Fibroblast of skin of scalp (primary cell): Measurements from ENCODE around the gene CNDP1.
"Not testable (repeated sequence)": the region's sequence is repeated elsewhere in the genome, so short reads cannot be mapped to it uniquely, and the experiment has no call there.

Experiments
- DNase-seq: peaks from one replicate; pipeline ENCODE4 v3.0.0-alpha.2; 2013

CNDP1 gene

DNA sequence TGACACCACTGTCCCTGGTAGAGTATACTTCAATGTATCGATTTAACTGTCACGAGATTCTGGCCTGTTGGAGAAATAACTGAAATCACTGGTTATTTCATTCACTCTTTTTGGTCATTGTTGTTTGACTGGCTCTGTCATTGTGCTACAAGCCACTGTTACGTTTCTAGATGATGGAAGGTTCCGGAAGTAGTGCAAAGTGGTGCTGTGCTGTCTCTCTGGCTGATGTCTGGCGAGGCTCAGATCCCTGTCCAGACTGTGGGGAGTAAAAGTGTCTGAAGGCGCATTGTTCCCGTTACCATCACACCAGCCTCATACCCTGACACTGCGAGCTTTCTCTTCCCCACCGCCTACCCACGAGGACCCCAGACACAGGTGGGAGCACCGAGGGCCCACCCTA is 11.7 kb downstream of the CNDP1 start:
- no peak for DNase-seq

DNA sequence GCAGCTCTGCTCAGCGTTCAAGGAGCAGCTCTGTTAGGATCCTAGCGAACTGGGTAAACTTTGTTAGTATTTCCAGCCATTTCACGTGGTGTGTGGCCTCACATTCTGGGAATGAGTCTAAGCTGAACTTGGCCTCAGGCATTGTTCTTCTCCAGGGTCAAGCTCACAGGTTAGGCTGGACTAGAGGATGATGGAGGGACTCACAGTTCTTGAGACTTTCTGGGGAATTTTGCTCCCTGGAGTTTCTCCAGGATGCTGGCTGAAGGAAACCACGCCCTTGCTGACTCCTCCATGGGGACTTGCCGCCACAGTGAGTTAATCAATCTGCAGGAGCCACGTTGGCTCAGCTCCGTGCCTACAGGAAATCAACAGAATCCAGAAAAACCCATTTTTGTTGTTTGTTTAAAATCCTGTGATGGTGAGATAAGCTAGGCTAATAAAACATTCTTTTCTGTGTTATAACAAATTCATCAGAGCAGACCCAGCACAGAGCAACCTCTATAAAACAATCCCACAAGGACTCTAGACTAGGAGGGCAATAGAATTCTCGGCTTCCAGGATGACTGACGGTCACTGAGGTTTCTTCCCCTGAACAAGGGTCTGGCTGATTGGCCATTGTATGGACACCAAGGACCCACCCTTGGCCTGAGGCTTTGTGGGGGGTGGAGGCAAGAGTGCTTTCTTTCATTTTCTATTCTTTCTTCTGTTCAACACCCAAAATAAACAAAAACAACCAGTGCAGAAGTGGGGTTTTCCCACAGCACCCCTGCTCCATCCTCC is 12.6 kb downstream of the CNDP1 start:
- DNase-seq: peak; percentile 50

DNA sequence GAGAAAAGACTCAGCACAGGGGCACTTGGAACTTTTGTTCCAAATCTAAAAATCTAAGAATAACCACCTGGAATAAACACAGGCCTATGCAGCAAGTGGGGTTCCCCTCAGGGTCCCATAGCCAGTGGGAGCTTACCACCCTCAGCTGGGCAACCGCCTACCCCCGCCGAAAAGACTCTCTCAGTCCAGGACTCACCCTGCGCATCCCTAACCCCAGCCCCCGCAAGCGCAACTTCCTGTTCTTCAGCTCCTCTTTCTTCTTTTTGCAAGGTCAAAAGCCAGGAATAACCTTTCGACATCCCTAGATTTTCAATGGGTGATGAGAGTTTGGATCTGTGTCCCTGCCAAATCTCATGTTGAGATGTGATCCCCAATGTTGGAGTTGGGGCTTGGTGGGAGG is 13.6 kb downstream of the CNDP1 start:
- no peak for DNase-seq

DNA sequence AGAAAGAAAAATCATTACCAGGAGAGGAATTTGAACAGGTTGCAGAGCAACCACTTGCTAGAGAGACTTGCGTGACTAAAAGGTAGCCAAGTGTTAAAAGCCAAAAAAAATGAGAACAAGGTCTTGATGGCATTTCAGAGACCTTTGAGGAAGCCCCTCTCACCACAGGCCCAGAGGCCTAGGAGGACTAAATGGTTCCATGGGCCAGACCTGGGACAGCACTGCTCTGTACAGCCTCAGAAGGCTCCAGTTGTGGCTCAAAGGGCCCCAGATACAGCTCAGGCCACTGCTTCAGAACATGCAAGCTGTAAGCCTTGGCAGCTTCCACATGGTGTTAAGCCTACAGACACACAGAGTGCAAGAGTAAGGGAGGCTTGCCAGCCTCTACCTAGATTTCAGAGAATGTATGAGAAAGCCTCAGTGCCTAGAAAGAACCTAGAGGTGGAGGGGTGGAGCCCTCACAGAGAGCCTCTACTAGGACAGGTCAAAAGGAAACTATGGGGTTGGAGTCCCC is 15.3 kb downstream of the CNDP1 start:
- no peak for DNase-seq

DNA sequence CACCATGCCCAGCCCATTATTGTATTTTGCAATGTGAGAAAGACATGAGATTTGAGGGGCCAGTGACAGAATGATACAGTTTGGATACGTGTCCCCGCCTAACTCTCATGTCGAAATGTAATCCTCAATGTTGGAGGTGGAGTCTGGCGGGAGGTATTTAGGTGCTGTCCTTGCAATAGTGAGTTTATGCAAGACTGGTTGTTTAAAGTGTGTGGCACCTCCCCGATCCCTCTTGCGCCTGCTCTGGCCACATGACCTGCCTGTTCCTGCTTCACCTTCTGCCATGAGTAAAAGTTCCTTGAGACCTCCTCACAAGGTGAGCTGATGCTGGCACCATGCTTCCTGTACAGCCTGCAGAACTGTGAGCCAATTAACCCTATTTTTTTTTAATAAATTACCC is 16.6 kb downstream of the CNDP1 start:
- DNase-seq: no peak

DNA sequence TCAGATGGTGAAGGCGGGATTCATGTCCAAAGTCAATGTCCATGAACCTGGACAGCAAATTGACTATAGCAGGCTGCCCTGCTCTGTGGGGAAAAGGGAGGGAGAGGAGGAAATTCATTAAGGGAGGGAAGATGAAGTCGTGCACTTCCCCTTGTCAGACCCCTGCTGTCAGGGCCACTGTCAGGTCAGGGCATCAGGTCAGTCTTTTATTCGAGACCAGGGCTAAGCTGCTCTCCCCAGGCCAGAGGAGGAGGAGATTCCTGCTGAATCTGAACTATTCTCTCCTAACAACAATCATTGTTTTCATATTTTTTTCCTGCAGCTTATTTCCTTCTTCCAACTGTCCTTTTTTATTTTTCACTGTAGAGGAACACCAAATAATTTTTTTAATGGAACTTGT is 17.2 kb downstream of the CNDP1 start:
- no peak for DNase-seq

DNA sequence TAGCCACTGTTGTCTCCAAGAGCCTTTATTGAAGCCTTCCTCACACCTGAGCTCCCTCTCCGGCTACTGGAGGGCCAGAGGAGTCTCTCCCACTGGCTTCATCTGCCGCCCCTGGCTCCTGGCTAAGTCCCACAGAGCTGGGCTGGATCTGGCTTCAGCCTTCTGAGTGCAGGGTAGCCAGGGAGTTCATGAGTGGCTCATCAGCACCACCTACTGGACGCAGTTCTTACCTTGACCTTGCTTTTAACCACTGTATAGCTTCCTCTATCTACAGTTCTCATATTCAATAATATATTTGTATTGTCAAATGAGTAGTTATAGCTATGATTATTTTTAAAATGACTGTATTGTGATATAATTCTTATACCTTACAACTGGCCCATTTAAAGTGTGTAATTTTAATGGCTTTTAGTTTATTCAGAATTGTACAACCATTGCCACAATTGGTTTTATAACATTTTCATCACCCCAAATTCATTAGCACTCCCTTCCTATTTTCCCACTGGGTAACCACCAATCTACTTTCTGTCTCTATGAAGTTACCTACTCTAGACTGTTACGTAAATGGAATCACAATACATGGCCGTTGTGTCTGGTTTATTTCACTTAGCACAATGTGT is 17.7 kb downstream of the CNDP1 start:
- peak; percentile 77 for DNase-seq

DNA sequence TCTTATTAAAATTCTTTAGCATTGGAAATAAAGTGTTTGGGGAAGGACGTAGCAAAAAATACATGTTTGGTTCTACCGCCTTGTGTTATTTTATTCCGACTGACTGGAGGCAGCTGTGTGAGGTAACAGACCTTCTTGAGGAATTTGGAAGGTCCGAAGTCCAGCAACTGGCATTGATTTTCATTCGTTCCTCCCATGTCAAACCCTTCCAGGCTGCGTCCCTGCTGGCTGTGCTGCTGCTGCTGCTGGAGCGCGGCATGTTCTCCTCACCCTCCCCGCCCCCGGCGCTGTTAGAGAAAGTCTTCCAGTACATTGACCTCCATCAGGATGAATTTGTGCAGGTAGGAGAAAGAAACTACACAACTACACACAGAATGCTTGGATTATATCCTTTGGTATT is 21.8 kb downstream of the CNDP1 start:
- DNase-seq: no peak

DNA sequence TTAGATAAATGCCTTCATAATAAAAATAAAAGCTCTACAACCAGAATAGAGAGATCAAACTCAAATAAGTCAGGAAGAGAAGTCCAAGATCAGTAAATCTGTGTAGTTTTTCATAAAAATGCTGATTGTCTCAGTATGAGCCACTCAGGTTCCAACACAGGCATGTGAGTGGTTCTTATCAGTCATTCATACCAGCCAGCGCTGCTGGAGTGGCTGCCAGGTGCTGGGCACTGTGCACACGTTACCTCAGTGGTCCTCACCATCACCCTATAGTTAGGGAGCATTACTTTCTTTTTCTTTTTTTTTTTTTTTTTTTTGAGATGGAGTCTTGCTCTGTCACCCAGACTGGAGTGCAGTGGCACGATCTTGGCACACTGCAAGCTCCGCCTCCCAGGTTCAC is 23.8 kb downstream of the CNDP1 start:
- DNase-seq: no peak

DNA sequence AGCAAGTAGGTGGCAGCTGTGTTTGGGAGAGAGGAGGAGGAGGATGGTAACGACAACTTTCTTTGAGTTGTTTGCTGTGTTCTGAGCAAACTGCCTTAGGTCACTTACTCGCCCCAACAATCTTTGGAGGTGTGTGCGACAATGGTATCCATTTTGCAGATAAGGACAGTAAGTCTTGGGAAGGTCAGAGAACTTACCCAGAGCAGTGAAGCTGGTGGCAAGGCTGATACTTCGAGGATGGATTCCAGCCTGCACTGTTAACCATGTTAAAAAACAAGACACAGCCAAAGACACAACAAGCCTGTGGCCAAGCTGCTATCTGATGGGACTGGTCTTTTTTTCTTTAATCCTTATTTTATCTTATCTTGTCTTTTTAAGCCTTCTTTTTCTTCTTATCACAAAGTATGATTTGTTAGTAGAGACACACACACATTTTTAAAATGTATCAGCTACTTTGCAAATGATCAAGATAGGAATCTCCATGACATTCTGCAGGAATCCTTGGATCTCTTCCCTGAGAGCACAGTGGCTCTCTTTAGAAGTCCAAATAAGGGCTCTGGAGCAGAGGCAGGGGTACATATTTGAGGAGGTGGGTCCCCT is 27.9 kb downstream of the CNDP1 start:
- no peak for DNase-seq

DNA sequence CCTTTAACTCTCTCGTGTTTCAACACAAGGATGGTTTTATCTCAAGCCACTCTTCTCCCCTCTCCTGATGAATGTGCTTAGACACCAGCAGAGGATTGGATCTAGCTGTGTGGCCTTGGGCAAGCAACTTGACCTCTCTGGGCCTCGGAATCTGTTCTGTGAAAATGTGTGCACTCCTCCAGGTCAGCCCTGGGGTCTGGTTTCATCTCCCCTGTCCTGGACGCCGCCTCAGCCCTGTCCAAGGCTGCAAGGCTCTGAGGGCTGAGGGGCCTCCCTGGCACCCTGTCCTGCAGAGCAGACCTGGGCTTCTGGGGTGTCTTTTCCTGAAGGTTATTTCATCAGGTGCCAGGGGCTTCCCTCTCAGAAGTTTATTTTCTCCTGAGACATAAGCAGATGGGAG is 28.5 kb downstream of the CNDP1 start:
- no peak for DNase-seq

DNA sequence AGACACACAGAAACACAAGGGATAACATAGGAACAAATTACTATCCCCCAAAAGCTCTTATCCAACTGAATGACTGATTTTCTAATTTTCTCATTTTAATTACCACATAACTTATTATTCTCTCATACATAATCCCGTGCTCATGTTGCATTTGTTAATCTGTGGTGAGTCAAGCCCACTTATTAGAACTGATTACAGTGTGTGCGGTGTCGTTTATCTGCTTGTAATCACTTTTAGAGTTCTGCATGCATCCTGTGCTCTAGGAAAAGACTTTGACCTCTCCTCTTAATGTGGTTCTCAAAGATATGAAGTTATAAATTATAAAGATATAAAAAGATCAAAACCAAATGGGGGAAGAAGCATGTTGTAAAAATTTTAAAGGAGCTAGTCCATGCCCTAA is 29.7 kb downstream of the CNDP1 start:
- DNase-seq: no peak

DNA sequence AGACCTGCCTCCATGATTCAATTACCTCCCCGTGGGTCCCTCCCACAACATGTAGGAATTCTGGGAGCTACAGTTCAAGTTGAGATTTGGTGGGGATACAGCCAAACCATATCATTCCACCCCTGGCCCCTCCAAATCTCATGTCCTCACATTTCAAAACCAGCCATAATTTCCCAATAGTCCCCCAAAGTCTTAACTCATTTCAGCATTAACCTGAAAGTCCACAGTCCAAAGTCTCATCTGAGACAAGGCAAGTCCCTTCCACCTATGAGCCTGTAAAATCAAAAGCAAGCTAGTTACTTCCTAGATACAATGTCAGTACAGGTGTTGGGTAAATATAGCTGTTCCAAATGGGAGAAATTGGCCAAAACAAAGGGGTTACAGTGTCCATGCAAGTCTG is 30.9 kb downstream of the CNDP1 start:
- not testable (repeated sequence) for DNase-seq

DNA sequence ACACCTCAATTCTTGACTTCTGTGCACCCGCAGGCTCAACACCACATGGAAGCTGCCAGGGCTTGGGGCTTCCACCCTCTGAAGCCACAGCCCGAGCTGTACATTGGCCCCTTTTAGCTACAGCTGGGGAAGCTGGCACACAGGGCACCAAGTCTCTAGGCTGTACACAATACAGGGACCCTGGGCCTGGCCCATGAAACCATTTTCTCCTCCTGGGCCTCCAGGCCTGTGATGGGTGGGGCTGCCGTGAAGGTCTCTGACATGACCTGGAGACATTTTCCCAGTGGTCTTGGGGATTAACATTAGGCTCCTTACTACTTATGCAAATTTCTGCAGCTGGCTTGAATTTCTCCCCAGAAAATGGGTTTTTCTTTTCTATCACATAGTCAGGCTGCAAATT is 31.7 kb downstream of the CNDP1 start:
- DNase-seq: not testable (repeated sequence)

DNA sequence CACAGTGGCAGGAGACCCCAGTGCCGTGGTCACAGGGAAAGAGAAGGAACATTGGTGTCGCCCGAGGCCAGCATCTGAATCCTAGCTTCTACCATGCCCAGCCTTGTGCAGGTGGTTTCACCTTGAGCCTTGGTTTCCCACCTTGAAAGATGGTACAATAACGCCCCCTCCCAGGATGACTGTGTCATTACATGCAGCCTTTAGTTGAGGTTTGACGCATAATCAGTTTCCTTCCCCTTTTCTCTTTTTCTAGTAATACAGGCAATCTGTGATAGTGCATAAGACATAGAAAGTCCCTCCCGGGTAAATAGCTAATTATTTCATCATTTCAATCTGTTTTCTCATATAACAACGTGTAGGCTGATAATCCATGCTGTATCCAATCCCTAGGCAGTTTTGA is 33.5 kb downstream of the CNDP1 start:
- no peak for DNase-seq

DNA sequence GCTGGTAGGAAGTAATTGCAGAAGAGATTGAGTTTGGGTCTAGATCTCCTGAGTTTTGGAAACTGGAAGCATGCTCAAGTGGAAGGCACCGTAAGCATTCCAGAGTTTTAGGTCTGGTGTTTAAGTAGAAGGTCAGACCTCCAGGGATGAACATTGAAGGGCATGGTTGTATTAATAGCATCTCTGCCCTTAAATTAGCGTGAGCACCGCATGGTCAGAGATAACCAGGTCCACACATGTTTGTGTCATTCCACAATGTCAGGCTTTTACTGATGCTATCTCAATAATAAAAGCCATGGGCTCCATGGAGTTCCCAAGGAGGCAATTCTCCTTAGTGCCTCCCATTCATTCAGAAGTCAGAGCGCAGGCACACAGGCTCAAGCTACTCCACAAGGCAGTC is 35.1 kb downstream of the CNDP1 start:
- no peak for DNase-seq

DNA sequence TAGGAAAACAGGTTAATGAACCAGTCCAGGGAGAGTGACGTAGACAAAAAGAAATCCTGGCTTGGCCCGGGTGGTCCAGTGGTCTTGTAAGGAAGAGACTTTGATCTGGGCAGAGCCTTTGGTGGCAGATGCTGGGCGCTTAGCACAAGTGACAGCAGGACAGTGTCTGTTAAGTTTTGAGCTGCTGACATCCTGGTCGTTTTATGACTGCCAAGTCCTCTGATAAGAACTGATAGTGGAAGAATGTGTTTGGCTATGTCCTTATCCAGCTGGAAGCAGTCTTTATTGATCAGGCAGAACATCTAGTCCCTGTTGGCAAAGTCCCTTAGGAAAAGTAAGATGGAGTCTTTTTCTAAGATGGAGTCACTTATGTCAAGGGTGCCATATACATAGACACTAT is 36.0 kb downstream of the CNDP1 start:
- DNase-seq: no peak

DNA sequence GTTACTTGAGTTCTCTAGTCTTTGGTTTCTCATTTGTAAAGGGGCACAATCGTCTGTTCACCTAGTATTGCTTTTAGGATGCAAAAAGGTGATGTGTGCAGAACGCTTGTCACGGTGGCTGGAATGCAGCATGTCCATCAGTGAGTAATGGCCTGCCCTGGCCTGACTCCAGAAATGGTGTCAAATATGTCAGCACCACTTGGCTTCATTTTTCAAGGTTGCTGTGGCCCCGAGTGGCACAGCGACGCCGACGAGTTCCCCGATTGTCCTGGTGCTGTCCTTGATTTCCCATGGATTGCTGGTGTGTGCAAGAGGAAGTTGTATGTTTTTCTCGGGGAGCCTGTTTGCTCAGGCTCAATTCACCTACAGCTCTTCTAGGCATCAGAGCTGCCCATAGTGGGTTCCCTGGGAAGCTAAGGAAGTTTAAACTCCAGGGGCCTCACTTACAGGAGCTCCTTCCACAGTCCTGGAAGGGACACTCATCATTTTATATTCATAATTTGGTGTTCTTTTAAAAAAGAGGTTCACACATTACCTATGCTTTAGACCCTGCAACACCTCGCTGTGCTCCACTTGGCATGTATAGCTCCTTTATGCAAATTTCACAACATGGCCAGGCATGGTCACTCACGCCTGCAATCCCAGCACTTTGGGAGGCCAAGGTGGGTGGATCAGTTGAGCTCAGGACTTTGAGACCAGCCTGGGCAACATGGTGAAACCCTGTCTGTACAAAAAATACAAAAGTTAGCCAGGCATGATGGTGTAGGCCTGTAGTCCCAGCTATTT is 37.8 kb downstream of the CNDP1 start:
- no peak for DNase-seq

DNA sequence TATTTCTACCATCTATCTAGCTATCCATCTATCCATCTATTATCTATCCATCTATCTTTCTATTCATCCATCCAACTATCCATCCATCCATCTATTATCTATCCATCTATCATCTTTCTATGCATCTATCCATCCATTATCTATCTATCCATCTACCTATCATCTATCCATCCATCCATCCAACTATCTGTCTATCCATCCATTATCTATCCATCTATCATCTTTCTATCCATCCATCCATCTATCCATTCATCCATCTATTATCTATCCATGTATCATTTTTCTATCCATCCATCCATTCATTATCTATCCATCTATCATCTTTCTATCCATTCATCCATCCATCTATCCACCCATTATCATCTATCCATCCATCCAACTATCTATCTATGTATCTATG is 38.8 kb downstream of the CNDP1 start:
- DNase-seq: no peak

DNA sequence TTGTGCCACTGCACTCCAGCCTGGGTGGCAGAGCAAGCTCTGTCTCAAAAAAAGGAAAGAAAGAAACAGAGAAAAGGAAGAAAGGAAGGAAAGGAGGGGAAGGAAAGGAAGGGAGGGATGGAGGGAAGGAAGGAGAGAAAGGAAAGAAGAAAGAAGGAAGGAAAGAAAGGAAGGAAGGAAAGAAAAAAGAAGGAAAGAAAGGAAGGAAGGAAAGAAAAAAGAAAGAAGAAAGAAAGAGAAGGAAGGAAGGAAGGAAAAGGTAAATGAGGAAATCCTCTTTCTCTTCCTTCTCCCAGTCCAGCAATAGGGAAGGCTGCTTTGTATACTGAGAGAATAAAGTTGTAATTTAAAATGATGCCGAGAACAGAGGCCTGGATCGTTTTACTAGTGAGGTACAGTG is 40.6 kb downstream of the CNDP1 start:
- no peak for DNase-seq

DNA sequence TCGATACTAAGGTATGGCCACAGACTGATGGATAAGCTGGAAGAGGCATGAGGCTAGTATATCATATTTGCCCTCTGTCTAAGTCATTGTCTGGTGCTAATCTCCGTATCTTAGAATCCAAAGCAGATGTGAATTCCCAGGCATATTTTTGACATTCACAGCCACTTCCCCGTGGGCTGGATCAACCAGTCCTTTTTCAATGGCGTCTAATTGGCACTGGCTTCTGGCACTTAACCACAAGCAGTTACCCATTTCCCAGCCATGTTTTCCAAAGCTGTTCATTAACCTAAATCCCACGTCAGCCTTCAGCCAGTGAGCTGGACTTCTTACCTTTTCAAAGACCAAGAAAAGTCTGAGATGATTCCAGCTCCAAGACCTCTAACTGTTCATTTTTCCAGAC is 42.7 kb downstream of the CNDP1 start:
- DNase-seq: no peak

DNA sequence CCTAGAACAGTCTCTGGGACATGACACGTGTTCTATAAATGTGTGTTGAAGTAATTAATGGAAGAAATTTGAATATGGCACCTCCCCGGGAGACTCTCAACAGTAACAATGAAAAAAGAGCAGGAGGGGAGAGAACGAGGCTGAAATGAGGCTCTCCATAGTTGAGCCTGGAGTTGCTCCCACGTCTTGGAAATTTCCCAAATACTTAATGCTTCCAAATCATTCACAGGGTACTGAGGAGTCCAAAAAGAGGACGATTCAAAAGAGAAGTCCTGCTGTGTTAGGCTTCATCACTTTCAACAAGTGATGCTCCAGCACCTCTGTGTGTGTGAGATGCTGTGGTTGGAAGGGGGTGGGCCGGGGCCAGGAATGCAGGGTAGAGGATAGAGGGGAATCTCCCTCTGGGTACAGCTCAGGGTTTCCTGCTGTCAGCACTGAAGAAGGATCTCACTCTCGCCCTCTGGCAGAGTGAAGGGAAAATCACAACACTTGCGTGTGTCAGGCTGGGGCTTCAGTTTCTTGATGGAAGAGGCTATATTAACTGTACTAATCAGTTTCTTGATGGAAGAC is 45.3 kb downstream of the CNDP1 start:
- peak; percentile 20 for DNase-seq

DNA sequence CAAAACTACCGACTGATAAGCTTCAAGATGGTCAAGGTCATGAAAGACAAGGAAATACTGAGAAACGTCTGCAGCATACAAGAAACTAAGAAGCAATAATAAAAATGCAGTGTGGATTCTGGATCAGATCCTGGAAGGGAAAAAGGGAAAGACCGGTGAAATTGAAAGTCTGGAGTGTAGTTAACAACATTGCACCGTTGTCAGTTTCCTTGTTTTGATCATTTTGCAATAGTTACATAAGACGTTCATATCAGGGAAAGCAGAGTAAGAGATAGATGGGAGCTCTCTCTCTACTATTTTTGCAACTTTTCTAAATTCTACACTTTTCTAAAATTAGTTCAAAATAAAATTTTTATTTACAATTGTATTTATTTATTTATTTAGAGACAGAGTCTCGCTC is 48.3 kb downstream of the CNDP1 start:
- DNase-seq: no peak
